GM12891 (cell line): Measurements from ENCODE around the gene CENPU. TPM values are rescaled to one million over a fixed set of nuclear protein-coding genes. Genes with fewer than 3 reads are reported as not detected.
"Not testable (repeated sequence)": the region's sequence is repeated elsewhere in the genome, so short reads cannot be mapped to it uniquely, and the experiment has no call there.

ENCODE experiments used
- DNase-seq: peaks from one replicate; pipeline ENCODE4 v3.0.0; 2011; ENCODE audit warnings: low spot score; ENCODE audit not compliant: insufficient read length
- FAIRE-seq: peaks from 2 replicates; lab custom pipeline; 2011; peaks lifted over from hg19 to GRCh38; lab: Jason Lieb, UNC
- PAX5 ChIP-seq: IDR thresholded peaks from 2 replicates; pipeline ENCODE4 v1.6.1; 2011; ENCODE audit warnings: low read length, moderate library complexity, mild to moderate bottlenecking; ENCODE audit not compliant: insufficient read depth, severe bottlenecking
- POLR2A ChIP-seq: IDR thresholded peaks from 2 replicates; pipeline ENCODE4 v1.6.1; 2011; ENCODE audit warnings: low read depth, low read length, control low read depth
- POLR2AphosphoS5 ChIP-seq: IDR thresholded peaks from 2 replicates; pipeline ENCODE4 v1.6.1; 2011; ENCODE audit warnings: low read depth, low read length, control low read depth
- POU2F2 ChIP-seq: IDR thresholded peaks from 2 replicates; pipeline ENCODE4 v1.6.1; 2011; ENCODE audit warnings: low read depth, mild to moderate bottlenecking, control low read depth, low read length, moderate library complexity
- SPI1 ChIP-seq: IDR thresholded peaks from 2 replicates; pipeline ENCODE4 v1.6.1; 2011; ENCODE audit warnings: low read depth, low read length, control low read depth
- TAF1 ChIP-seq: IDR thresholded peaks from 2 replicates; pipeline ENCODE4 v1.6.1; 2011; ENCODE audit warnings: low read depth, low read length, control low read depth
- polyA plus RNA-seq: library from polyadenylated mRNA; unstranded; fragments of >200 nt; gene quantifications from one replicate; pipeline ENCODE4 v1.2.1, GENCODE V29; 2012; ENCODE audit warnings: low read depth, missing spikeins, inconsistent platforms; ENCODE audit not compliant: missing spikeins

Gene CENPU, protein sequence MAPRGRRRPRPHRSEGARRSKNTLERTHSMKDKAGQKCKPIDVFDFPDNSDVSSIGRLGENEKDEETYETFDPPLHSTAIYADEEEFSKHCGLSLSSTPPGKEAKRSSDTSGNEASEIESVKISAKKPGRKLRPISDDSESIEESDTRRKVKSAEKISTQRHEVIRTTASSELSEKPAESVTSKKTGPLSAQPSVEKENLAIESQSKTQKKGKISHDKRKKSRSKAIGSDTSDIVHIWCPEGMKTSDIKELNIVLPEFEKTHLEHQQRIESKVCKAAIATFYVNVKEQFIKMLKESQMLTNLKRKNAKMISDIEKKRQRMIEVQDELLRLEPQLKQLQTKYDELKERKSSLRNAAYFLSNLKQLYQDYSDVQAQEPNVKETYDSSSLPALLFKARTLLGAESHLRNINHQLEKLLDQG
- 29.7 TPM for polyA plus RNA-seq

DNA sequence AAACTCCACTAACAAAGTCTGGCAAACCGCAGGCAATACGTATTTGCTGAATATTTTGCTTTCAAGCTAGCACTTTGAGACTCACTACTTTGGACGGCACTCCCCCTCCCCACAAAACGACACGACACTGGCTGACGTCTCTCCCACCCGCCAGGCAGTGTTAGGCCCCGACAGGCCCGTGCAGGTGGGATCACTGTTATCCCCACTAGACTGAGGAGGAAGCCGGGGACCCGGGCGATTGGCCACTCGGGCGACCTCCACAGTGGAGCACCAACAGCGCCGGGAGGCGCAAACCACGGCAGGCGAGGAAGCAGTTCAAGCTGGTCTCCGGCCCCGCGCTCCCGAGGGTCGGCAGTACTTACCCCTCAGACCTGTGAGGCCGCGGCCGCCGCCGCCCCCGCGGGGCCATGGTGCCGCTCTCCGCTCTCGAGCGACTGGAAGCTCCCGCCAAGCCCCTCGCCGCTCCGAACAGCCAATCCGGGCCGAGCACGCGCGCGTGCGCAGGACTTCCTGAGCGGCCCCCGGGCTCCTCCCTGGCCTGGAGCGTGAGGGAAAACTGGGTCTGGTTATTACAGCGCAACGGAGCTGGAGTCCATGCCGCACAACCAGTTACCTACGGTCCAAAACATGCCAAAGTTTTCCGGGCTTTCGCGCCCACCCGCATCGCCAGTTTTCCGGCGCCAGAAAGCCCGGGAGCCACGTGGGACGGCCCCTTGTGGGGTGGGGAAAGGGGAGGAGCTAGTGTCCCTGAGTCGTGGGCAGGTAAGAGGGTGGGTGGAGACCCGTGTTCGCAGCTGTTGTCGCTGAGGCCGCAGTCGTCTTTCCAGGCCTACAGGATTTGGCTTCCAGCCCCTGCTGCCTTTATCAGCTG lies at the start of gene CENPU:
CENPU (minus strand) TSS at position 443 of the 871 bp plus-strand sequence; CDS start at position 409, 34 bp downstream.
- peak; percentile 94 for FAIRE-seq
- DNase-seq = peak; percentile 98
- peak; percentile 74 for TF ChIP-seq POLR2A
- peak; percentile 59 for TF ChIP-seq PAX5
- TF ChIP-seq POU2F2 = peak; percentile 85
- TF ChIP-seq POLR2AphosphoS5 = peak; percentile 53; the same call in 1 of the 2 replicates
- peak; percentile 49; the same call in 1 of the 2 replicates for TF ChIP-seq TAF1
- TF ChIP-seq SPI1 = no peak

- no peak for DNase-seq
- FAIRE-seq = peak; percentile 65
Observed at GRCh38 chr4:184782731-184783373, 49.0 kb upstream of the CENPU start.

DNA sequence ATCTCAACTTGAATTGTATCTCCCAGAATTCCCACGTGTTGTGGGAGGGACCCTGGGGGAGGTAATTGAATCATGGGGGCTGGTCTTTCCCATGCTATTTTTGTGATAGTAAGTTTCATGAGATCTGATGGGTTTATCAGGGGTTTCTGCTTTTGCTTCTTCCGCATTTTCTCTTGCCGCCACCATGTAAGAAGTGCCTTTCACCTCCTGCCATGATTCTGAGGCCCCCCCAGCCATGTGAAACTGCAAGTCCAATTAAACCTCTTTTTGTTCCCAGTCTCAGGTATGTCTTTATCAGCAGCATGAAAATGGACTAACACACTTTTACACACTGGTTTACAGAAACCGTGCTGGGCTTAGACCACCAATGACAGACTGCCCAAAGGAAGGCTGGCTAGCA lies 45.3 kb upstream of the CENPU start:
- not testable (repeated sequence) for FAIRE-seq, DNase-seq

More at GRCh38 chr4:184782731-184783373, 49.0 kb upstream of the CENPU start:
- TF ChIP-seq PAX5 = no peak
- TF ChIP-seq POLR2AphosphoS5 = no peak
- peak; percentile 79 for TF ChIP-seq SPI1
- no peak for TF ChIP-seq TAF1

DNA sequence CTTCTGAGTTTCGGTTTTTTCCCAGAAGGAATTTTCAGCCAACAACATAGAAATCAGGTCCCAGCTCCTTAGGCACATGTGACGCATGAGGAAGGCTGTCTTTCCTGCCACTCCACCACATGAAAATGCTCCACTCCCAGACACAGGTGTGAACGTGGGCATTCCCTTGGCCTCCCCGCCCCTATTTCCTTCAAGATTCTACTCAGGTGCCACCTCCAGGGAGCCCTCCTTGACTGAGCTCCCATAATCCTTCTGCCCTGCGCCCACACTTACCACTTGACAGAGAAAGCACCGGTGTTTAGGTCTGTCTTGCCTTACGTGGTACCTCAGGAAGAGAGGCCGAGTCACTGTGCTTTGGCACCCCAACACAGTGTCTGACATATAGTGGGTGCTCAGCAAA lies 44.4 kb upstream of the CENPU start:
- TF ChIP-seq TAF1 (no peak), POLR2A (no peak), POLR2AphosphoS5 (no peak), POU2F2 (no peak)
- no peak for DNase-seq
- no peak for FAIRE-seq

GRCh38 chr4:184776821-184777220 lies 42.9 kb upstream of the CENPU start:
- FAIRE-seq = no peak
- TF ChIP-seq PAX5 (no peak), POLR2AphosphoS5 (no peak), POLR2A (no peak), POU2F2 (no peak), TAF1 (no peak), SPI1 (no peak)
- no peak for DNase-seq

DNA sequence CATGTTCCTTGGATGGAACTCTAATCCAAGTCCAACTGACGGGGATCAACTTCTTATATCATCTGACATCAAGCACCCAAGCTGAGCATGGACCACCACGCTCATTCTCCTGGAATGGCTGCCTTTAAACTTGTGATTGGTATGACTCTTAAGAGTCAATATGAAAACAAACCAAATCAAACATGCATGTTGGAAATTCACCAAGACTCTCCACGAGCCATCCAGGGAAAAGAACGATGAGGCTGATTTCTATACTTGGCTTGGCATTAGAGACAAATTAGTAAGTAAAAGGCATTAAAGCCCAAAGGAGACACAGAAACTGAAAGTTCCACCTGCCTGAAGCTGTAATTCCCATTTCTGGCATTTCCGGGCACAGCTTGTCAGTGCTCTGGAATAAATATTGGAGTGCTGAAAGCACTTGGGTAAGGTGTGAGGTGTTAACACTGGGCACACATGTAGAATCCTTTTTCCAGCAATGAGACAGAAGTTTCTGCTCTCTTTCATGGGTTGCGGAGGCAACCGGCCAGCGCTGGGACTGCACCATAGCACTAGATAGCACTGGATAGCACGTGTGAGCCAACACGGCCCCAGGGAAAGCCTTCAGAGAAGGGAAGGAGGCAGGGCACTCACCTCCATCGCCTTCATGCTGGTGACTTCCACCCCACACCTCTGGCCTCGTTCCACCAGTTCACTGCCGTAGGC lies 42.1 kb upstream of the CENPU start:
- FAIRE-seq (no peak), DNase-seq (no peak)
- no peak for TF ChIP-seq POLR2A

DNA sequence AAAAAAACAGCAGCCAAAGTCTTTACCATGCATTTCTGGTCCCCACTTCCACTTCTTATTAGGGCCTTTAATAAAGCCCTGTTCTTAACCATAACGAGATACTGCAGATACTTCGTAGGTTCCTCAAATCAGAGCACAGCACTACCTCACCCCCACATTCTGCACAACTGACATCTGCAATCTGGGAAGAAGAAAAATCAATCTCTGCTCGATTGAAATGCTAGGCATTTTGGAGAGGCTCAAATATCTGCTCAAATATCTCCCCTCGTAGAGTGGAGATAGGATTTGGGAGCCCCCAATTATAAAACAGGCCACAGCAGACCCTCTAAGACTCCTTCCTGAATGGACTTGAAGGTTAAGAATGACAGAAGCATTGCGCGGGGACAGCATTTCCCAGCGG lies 40.3 kb upstream of the CENPU start:
- FAIRE-seq (no peak), DNase-seq (no peak)
- TF ChIP-seq SPI1 (no peak), PAX5 (no peak), POLR2AphosphoS5 (no peak)

GRCh38 chr4:184771416-184771815 lies 37.5 kb upstream of the CENPU start:
- no peak for TF ChIP-seq POU2F2
- TF ChIP-seq SPI1 = no peak
- no peak for TF ChIP-seq TAF1
- TF ChIP-seq PAX5 = no peak
- no peak for TF ChIP-seq POLR2A
- no peak for TF ChIP-seq POLR2AphosphoS5
- FAIRE-seq (no peak), DNase-seq (no peak)

GRCh38 chr4:184769141-184769765 lies 35.4 kb upstream of the CENPU start:
- TF ChIP-seq POU2F2 (no peak), POLR2AphosphoS5 (no peak), POLR2A (no peak), PAX5 (no peak), TAF1 (no peak), SPI1 (no peak)
- FAIRE-seq (no peak), DNase-seq (no peak)
